Raji (cell line): ENCODE data around the gene CDK11B.

Experiments used
- POLR2A ChIP-seq: IDR thresholded peaks from 2 replicates; pipeline ENCODE4 v1.6.1; 2011; ENCODE audit warnings: low read depth, low read length, control low read depth; ENCODE audit not compliant: insufficient read depth

CDK11B gene

DNA sequence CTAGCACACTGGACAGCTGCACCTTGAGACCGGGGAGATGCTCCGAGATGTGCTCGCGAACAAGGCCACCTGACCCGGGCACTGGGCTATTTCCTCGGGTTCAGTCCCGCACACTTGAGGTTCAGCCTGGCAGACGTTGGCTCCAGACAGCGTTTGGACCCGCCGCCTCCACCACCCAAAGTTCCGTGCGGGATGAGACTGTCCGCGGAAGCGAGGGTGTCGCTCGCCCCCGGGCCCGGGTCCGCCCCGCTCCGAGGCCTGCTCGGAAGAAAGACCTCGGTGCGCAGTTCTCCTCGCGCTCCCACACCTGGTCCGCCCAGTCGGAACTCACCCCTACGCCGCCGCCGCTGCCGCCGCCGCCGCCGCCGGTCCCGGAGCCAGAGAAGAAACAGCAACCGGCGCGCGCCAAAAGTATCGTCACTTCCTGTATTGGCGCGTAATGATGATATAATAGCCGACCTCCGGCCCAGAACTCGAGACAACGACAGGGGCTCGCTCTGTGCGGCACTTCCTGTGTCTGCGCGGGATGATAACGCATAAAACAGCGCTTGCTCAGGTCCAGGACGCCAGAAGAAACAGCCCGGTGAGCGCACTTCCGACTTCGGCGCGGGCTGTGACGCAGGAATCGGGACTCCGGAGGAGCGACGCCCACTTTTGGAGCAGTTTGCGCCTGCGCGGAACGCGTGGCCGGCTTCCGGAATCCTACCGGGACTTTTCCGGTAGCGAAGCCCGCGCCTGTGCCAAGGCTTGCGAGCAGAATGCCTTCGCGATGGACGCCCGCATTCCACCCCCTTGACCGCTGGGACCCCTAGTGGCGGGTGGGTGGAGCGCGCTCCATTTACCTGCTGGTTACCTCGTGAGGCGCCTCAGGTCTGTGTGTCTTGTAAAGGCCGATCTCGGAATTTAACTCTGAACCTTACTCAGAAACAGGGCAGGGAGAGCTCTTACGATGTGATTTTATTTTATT lies at the start of gene CDK11B:
Gene CDK11B, minus strand, starts transcription at position 422 of the 967 bp plus-strand sequence. CDS start 1,519 bp downstream, outside the sequence.
- TF ChIP-seq POLR2A: peak; percentile 61

DNA sequence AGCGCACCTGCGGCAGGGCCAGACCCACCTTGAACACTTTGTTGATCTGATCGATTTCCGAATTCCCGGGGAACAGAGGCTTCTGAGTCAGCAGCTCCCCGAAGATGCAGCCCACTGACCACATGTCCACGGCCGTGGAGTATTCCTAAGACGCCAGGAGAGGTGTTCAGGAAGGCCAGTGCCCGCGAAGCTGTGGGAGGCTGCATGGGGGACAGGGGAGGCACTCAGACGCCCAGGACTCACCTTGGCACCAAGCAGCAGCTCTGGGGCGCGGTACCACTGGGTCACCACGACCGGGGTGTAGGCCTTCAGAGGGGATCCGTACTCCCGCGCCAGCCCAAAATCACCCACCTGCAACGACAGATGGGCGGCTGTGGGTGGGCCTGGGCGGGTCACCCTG lies 45.0 kb upstream of the CDK11B start:
- TF ChIP-seq POLR2A: no peak

DNA sequence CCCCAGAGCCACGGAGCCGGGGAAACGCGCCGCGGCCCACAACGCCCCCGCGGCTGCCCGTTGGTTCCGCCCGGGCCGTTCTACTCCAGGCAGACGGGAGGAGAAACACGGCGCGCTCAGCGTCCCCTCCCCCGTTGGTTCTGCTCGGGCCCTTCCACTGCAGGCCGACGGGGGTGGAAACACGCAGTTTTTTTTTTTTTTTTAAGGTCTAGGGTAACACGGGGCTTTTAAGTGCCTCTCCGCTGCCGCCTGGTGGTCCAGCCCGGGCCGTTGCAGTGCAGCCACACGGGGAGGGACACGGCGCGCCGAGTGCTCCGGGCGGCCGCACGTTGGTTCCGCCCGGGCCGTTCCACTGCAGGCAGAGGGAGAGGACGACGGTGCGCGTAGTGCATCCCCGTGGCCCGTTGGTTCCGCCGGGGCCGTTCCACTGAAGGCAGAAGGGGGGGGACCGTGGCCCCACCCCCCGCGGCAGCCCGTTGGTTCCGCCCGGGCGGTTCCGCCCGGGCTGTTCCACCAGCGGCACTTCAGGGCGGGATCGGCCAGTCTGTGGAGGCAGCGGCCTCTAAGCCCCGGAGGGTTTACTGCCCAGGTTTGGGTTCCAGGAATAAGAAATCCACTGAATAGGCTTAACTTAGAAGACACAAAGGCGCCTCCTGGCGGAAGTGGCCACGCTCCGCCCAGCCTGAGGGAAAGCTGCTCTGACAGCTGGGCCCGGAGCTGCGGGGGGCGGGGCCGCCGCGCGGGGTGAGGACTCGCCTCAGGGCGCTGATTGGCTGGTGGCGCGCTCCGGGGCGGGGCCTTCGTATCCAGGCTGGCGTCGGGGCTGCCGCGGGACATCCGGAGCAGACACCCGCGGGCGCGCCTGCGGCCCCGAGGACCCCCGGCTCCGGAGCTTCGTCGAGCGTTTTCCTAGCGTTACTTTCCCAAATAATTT lies 34.2 kb upstream of the CDK11B start, which contains the start of gene SLC35E2B:
Gene SLC35E2B, minus strand, starts transcription at position 82 of the 934 bp plus-strand sequence. CDS start 16,096 bp downstream, outside the sequence.
- peak; percentile 47 for TF ChIP-seq POLR2A

DNA sequence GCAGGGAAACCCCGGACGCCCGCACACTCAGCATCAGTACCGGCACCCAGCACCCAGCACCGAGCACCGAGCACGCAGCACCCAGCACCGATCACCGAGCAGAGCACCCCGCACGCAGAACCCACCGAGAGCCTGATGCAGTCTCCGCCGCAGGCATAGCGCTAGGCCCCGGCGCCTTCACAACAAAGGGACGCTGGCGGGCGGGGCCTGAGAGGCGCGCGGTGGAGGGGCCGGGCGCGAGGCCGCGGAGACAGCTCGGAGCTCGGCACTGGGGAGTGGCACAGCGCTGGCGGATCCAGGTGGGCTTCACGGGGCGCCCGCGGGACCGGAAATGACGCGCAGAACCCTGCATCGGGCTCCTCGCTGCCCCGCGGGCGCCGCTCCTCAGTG lies 33.5 kb upstream of the CDK11B start:
- TF ChIP-seq POLR2A: peak; percentile 48

DNA sequence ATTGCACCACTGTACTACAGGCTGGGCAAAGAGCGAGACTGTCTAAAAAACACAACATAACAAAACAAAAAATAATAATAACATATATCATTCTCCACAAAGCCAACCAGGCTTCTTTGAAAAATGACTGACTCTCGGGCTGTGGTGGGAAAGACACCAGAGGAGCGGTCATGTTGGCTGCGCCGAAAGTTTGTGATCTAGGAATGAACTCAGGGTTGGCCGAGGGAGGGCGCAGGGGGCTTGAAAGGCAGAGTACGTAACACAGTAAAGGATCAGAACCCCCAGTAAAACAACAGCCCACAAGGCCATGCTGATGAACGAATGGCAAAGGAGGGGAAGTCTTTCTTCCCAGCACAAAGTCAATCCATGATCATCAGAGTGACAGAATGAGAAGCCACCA lies 29.0 kb upstream of the CDK11B start:
- no peak for TF ChIP-seq POLR2A

DNA sequence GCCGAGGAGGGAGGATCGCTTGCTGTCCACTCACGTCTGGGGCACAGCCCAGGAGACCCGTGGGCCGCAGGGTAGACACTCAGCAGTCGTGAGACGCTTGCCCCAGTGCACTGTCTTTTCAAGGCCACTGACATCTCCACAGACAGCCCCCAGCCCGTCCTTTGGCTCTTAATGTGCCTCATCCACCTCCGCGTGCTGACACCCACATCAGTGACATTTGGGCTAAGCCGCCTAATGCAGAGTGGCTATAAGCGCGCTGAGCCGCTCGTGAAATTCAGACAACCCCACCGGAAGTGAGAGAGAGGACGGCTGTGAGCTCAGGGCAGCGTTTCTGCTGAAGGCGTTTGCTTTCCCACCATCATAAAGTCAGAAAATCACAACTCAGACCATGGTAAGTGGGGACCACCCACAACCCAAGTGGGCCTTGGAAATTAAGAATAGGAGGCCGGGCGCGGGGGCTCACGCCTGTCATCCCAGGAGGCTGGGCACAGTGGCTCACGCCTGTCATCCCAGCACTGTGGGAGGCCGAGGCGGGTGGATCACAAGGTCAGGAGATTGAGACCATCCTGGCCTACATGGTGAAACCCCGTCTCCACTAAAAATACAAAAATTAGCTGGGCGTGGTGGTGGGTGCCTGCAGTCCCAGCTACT lies 25.4 kb upstream of the CDK11B start:
- TF ChIP-seq POLR2A: no peak

DNA sequence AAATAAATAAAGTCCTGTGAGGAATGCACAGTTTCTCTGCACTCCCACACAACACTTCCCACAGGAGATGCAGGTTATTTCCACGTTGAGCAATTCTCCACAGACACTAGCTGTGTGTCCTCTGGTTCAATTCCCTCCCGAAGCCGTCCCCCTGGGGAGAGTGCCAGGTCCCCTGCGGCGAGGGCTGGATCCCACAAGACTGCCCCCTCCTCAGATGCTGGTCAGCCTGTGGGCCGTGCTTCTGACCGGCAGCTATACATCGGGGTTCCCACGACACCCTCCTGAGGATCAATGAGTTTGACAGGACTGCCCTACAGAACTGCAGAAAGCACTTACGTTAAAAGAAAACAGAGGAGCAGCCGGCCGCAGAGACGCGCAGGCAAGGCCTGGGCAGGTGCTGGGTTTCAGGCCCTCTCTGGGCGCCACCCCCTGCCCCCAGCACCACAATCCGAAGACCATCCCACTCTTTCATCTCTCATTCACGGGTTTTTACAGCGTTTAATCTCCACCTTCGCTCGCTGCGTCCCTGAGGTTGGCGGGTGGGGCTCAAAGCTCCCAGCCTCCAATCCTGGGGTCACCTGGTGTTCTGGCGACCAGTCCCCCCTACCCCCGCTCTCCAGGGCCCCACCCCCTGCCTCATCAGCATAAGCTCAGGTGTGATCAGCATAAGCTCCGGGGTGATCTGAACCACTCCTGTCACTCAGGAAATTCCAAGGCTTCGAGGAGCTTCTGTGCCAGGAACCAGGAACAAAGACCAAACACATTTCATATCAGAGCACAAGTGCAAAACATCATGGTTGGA lies 24.5 kb upstream of the CDK11B start:
- TF ChIP-seq POLR2A: no peak

DNA sequence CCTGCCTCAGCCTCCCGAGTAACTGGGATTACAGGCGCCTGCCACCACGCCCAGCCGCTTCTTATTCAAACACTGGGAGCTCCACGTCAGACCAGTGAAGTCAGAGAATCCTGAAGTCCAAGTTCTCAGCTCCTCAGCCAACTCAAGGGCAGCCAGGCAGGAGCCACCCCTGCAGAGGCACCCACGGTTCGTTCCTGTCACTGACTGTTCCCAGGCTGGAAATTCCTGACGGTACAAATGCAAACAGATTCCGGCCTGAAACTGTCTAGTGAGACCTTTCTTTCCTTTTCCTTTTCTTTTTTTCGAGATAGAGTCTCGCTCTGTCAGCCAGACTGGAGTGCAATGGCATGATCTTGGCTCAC lies 22.1 kb upstream of the CDK11B start:
- TF ChIP-seq POLR2A: no peak

DNA sequence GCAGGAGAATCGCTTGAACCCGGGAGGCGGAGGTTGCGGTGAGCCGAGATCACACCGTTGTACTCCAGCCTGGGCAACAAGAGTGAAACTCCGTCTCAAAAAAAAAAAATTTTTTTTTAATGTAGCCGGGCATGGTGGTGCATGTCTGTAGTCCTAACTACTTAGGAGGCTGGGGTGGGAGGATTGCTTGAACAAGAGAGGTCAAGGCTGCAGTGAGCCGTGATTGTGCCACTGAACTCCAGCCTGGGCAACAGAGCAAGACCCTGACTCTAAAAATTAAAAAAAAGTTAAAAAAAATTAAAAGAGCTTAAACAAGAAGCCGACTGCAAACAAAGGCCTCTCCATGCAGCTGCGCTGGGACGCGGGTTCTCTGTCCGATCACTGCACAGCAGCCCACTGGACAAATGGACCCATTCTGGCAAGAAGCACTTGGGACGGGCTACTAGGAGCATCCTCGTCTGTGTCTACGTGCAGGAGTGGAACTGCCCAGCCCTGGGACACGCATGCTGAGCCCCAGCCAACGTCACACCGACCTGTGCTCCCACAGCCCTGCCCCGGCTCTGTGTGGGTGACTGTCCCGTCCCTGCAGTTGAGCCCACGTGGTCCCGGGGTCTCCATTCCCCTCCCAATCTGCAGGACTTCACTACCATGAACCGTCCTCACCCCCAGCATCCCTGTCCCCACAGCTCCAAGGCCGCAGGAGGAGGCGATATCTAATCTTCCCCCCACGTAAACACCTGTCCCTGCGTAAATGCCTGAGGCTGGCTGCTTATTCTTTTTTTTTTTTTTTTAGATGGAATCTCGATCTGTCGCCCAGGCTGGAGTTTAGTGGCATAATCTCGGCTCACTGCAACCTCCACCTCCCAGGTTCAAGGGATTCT lies 21.5 kb upstream of the CDK11B start:
- TF ChIP-seq POLR2A: no peak

DNA sequence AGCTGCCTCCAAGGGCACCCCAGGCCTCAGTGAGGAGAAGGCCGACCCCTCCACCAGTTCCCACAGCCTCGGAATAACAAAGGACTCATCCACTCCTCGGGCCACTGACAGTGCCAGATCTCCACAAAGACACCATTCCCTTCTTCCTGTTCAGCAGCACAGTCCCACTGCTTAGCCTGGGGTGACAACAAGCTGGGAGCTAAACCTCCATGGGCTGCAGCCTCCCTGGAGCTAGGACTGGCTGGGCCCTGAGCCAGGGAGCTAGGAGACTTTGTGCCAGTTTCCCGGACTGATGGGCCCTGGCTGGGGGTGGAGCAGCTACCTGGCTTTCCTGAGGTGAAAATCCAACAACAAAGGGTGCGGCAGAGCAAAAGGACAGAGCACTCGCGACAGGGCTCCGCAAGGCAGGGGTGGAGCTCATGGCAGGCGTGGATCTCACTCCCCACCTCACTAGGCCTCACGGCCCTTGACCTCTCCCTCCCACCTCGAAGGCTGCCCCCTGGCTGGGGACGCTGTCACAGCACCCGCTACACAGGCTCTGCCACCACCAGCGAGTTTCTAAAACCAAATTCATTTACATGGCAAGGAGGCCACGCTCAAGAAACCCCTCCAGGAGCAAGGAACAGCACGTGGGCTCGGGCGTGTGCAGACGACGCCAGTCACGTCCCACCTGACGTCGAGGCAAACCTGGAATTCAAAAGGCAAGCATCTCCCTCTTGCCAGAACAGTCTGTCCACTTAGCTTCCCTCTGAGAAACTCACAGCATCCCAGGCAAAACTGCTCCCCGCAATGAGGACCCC lies 20.0 kb upstream of the CDK11B start:
- peak; percentile 46 for TF ChIP-seq POLR2A

DNA sequence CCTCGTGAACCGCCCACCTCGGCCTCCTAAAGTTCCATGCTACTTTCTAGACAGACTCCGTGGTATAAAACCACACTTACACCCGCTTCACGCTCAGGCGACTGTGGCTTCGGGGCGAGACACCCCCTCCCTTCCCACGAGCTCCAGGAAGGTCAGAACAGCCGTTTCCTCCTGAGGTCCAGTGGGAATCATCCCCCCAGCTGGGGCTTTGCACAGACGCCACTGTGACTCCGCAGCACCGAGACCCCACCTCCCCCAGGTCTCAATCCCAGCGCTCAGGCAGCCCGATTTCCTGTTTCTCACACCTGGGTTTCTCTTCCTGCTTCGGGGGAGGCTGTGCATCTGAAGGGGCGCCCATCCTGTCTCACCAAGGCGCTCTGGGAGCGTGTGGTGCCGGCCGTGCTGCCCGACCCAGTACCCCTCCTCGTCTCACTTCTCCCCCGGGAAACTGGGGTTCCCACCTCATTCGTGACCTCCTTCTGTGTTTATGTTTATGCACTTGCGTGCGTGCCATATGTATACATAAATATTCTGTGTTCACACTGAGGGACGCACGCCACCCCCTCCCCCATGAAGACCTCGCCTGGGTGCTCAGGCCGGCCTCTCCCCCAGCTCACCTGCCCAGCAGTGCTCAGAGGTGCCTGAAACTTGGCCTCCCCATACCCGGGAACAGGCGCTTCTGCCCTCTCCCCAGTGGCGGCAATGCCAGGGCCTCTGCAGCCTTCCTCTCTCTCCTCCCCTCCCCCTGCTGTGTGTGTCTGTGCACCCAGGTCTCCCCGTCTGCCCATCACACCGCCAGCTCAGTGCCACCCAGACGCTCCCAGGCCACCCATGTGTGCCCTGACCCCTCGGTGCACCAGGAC lies 19.1 kb upstream of the CDK11B start:
- TF ChIP-seq POLR2A: peak; percentile 55

DNA sequence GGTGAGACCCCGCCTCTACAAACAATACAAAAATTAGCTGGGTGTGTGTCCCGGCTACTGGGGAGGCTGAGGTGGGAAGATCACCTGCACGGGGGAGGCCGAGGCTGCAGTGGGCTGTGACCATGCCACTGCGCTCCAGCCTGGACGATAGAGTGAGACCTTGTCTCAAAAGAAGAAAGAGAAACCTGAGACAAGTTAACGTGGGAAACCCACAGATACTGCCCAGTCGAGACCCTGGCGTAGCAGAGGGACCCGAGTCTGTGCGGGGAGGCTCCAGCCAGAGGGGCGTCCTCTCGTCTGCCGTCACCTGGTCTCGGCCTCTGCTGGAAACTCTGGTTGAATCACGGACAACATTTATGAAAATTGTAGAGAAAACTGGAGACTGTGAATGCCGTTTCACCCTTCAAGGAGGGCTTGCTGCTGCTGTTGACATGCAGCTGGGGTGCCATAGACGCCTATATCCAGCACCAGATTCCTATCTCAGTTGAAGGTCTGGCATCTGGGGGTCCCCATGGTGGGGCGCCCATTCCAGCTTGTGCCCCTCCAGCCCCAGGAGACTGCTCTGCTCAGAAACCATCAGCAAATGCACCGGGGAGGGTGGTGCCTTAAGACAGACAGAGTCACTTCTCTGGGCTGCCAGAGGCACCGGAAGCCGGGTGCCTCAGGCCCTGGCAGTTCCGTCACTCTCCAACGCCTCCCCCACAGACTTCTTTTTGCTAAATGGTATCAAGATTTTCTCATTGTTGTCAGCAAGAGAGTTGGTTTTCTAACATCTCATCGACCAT lies 13.6 kb upstream of the CDK11B start:
- TF ChIP-seq POLR2A: no peak
